ENCODE data around the gene LACRT. TPM values are rescaled to one million over a fixed set of nuclear protein-coding genes. Genes with fewer than 3 reads are reported as not detected.
A peak's percentile ranks its signal among the peaks of the same experiment; 100 is the strongest.

LACRT gene
- total and polyA plus RNA-seq, 9 of the 15 experiments (the other 6 are each of a cell fraction or from before 2014, with no cell fraction given): not detected

DNA sequence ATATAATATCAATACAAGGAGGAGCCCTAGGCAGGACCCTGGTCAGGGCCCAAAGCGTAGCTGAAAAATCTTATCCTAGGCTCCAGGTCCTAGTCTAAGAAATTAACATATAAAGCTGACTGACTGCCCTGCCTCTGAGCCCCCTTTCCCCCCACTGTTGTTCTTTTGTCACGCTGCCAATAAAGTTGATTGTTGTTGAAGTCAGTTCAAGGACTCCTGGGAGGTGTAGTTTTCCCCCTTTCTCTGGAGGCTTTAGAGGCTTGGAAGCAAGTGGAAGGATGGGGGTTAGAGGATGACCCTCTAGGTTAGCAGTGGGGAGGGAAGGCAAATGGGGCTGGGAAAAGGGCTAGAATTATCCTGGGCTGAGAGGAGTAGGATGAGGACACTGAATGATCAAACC is 49.5 kb downstream of the LACRT start (continued):
- TF ChIP-seq SNIP1 (IDR thresholded peaks at IDR 0.05; ENCODE audit: low read depth) (no peak), ARHGAP35 (IDR thresholded peaks at IDR 0.05; ENCODE audit: partially characterized antibody) (no peak), HDAC1 (IDR thresholded peaks at IDR 0.05) (no peak), SMC3 (conservative IDR thresholded peaks at IDR 0.05; ENCODE audit: insufficient read depth, low read depth, low read length) (no peak), RFX1 (IDR thresholded peaks at IDR 0.05) (no peak), MTA1 (IDR thresholded peaks at IDR 0.05; ENCODE audit: borderline replicate concordance) (no peak), ZNF75A (CRISPR knock-in tag; IDR thresholded peaks at IDR 0.05) (no peak)
- TF ChIP-seq, protein P1, sequence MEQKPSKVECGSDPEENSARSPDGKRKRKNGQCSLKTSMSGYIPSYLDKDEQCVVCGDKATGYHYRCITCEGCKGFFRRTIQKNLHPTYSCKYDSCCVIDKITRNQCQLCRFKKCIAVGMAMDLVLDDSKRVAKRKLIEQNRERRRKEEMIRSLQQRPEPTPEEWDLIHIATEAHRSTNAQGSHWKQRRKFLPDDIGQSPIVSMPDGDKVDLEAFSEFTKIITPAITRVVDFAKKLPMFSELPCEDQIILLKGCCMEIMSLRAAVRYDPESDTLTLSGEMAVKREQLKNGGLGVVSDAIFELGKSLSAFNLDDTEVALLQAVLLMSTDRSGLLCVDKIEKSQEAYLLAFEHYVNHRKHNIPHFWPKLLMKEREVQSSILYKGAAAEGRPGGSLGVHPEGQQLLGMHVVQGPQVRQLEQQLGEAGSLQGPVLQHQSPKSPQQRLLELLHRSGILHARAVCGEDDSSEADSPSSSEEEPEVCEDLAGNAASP (IDR thresholded peaks at IDR 0.05): no peak
- TF ChIP-seq, protein P2, sequence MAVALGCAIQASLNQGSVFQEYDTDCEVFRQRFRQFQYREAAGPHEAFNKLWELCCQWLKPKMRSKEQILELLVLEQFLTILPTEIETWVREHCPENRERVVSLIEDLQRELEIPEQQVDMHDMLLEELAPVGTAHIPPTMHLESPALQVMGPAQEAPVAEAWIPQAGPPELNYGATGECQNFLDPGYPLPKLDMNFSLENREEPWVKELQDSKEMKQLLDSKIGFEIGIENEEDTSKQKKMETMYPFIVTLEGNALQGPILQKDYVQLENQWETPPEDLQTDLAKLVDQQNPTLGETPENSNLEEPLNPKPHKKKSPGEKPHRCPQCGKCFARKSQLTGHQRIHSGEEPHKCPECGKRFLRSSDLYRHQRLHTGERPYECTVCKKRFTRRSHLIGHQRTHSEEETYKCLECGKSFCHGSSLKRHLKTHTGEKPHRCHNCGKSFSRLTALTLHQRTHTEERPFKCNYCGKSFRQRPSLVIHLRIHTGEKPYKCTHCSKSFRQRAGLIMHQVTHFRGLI (CRISPR knock-in tag; IDR thresholded peaks at IDR 0.05): no peak
- TF ChIP-seq, protein P3, sequence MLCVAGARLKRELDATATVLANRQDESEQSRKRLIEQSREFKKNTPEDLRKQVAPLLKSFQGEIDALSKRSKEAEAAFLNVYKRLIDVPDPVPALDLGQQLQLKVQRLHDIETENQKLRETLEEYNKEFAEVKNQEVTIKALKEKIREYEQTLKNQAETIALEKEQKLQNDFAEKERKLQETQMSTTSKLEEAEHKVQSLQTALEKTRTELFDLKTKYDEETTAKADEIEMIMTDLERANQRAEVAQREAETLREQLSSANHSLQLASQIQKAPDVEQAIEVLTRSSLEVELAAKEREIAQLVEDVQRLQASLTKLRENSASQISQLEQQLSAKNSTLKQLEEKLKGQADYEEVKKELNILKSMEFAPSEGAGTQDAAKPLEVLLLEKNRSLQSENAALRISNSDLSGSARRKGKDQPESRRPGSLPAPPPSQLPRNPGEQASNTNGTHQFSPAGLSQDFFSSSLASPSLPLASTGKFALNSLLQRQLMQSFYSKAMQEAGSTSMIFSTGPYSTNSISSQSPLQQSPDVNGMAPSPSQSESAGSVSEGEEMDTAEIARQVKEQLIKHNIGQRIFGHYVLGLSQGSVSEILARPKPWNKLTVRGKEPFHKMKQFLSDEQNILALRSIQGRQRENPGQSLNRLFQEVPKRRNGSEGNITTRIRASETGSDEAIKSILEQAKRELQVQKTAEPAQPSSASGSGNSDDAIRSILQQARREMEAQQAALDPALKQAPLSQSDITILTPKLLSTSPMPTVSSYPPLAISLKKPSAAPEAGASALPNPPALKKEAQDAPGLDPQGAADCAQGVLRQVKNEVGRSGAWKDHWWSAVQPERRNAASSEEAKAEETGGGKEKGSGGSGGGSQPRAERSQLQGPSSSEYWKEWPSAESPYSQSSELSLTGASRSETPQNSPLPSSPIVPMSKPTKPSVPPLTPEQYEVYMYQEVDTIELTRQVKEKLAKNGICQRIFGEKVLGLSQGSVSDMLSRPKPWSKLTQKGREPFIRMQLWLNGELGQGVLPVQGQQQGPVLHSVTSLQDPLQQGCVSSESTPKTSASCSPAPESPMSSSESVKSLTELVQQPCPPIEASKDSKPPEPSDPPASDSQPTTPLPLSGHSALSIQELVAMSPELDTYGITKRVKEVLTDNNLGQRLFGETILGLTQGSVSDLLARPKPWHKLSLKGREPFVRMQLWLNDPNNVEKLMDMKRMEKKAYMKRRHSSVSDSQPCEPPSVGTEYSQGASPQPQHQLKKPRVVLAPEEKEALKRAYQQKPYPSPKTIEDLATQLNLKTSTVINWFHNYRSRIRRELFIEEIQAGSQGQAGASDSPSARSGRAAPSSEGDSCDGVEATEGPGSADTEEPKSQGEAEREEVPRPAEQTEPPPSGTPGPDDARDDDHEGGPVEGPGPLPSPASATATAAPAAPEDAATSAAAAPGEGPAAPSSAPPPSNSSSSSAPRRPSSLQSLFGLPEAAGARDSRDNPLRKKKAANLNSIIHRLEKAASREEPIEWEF (CRISPR knock-in tag; IDR thresholded peaks at IDR 0.05): no peak
- TF ChIP-seq, protein P4, sequence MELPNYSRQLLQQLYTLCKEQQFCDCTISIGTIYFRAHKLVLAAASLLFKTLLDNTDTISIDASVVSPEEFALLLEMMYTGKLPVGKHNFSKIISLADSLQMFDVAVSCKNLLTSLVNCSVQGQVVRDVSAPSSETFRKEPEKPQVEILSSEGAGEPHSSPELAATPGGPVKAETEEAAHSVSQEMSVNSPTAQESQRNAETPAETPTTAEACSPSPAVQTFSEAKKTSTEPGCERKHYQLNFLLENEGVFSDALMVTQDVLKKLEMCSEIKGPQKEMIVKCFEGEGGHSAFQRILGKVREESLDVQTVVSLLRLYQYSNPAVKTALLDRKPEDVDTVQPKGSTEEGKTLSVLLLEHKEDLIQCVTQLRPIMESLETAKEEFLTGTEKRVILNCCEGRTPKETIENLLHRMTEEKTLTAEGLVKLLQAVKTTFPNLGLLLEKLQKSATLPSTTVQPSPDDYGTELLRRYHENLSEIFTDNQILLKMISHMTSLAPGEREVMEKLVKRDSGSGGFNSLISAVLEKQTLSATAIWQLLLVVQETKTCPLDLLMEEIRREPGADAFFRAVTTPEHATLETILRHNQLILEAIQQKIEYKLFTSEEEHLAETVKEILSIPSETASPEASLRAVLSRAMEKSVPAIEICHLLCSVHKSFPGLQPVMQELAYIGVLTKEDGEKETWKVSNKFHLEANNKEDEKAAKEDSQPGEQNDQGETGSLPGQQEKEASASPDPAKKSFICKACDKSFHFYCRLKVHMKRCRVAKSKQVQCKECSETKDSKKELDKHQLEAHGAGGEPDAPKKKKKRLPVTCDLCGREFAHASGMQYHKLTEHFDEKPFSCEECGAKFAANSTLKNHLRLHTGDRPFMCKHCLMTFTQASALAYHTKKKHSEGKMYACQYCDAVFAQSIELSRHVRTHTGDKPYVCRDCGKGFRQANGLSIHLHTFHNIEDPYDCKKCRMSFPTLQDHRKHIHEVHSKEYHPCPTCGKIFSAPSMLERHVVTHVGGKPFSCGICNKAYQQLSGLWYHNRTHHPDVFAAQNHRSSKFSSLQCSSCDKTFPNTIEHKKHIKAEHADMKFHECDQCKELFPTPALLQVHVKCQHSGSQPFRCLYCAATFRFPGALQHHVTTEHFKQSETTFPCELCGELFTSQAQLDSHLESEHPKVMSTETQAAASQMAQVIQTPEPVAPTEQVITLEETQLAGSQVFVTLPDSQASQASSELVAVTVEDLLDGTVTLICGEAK (IDR thresholded peaks at IDR 0.05): peak; percentile 98
- TF ChIP-seq, protein P4 (CRISPR knock-in tag; IDR thresholded peaks at IDR 0.05): peak; percentile 98

Measured in K562 (cell line).